ENCODE results near the gene CCDC91. TPM values are rescaled to one million over a fixed set of nuclear protein-coding genes. Genes with fewer than 3 reads are reported as not detected.

Gene CCDC91
- total RNA-seq, 6 experiments from 2014 or later = 10.0 to 21.5 (median 13.9) TPM

GRCh38 chr12:28421374-28421773 is 231.1 kb downstream of the CCDC91 start:
- no peak overlapping the region for H3K4me3 ChIP-seq
- H3K27ac ChIP-seq = no peak overlapping the region
- no CpG with 5 or more reads among the region's 1 CpG for WGBS (ENCODE audit: insufficient coverage, low coverage, low lambda C conversion rate, missing lambda C conversion rate)
- TF ChIP-seq POLR2A (IDR thresholded peaks at IDR 0.05) = no peak
- TF ChIP-seq, protein P1, sequence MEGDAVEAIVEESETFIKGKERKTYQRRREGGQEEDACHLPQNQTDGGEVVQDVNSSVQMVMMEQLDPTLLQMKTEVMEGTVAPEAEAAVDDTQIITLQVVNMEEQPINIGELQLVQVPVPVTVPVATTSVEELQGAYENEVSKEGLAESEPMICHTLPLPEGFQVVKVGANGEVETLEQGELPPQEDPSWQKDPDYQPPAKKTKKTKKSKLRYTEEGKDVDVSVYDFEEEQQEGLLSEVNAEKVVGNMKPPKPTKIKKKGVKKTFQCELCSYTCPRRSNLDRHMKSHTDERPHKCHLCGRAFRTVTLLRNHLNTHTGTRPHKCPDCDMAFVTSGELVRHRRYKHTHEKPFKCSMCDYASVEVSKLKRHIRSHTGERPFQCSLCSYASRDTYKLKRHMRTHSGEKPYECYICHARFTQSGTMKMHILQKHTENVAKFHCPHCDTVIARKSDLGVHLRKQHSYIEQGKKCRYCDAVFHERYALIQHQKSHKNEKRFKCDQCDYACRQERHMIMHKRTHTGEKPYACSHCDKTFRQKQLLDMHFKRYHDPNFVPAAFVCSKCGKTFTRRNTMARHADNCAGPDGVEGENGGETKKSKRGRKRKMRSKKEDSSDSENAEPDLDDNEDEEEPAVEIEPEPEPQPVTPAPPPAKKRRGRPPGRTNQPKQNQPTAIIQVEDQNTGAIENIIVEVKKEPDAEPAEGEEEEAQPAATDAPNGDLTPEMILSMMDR (IDR thresholded peaks at IDR 0.05) = no peak
- H3K27me3 ChIP-seq = no peaks in the 10 kb centered on the region
- intact Hi-C loops (cut with DNase I) = no loop called here
- no peaks in the 10 kb centered on the region for H3K36me3 ChIP-seq
- peaks cover 0 to 7% (median 0%) of the 10 kb centered on the region in 4 donors for H3K4me1 ChIP-seq
- no peak for DNase-seq
- no peaks in the 10 kb centered on the region for H3K9me3 ChIP-seq
- no peak for ATAC-seq

DNA sequence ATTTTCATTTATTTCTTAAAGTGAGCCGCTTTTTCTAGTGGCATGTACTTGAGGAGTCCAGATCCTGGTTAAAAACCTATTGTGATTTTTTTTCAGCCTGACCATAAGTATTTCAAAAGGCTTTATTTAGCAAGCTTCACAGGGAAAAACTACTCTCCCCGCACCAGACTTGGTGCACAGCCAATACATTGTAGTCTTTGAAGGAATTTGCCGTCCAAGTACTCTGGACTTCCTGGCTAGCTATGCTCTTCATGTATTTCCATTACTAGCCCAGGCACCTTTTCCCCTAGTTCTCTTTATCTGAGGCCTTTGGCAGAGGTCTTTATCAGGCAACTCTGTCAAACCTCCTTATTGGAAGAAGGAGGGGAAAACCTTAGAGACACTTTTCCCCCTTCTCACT is 234.7 kb downstream of the CCDC91 start:
- Histone ChIP-seq H3K27me3 (no peaks in the 10 kb centered on the region), H3K4me3 (no peak overlapping the region)

GRCh38 chr12:28425526-28425925 is 235.3 kb downstream of the CCDC91 start:
- DNase-seq = no peak
- Histone ChIP-seq H3K4me1 (peaks cover 0 to 7% (median 0%) of the 10 kb centered on the region in 4 donors), H3K4me3 (no peak overlapping the region), H3K36me3 (no peaks in the 10 kb centered on the region), H3K9me3 (no peaks in the 10 kb centered on the region), H3K27me3 (no peaks in the 10 kb centered on the region), H3K27ac (no peak overlapping the region)
- intact Hi-C loops (cut with DNase I) = no loop called here
- ATAC-seq = peak in 1 of 4 donors; percentile 16
- no peak for TF ChIP-seq POLR2A (IDR thresholded peaks at IDR 0.05)
- TF ChIP-seq, protein P1 (IDR thresholded peaks at IDR 0.05) = no peak

More for the DNA sequence above, 234.7 kb downstream of the CCDC91 start:
- DNase-seq = no peak
- Histone ChIP-seq H3K9me3 (no peaks in the 10 kb centered on the region), H3K27ac (no peak overlapping the region), H3K4me1 (peaks cover 0 to 7% (median 0%) of the 10 kb centered on the region in 4 donors), H3K36me3 (no peaks in the 10 kb centered on the region)
- 39% methylated on average over 3 of the region's 3 CpGs for WGBS (ENCODE audit: insufficient coverage, low coverage, low lambda C conversion rate, missing lambda C conversion rate)
- intact Hi-C loops (cut with DNase I) = no loop called here
- no peak for TF ChIP-seq POLR2A (IDR thresholded peaks at IDR 0.05)
- ATAC-seq = peak in 3 of 4 donors; percentile 54 to 71 (median 69)

GRCh38 chr12:28427046-28427445 is 236.8 kb downstream of the CCDC91 start:
- ATAC-seq (no peak), DNase-seq (no peak)
- TF ChIP-seq POLR2A (IDR thresholded peaks at IDR 0.05) = no peak
- TF ChIP-seq, protein P1 (IDR thresholded peaks at IDR 0.05) = no peak
- Histone ChIP-seq H3K4me1 (peaks cover 0 to 7% (median 0%) of the 10 kb centered on the region in 4 donors), H3K36me3 (no peaks in the 10 kb centered on the region), H3K27me3 (no peaks in the 10 kb centered on the region), H3K4me3 (no peak overlapping the region), H3K27ac (no peak overlapping the region), H3K9me3 (no peaks in the 10 kb centered on the region)
- intact Hi-C loops (cut with DNase I) = no loop called here
- WGBS (ENCODE audit: insufficient coverage, low coverage, low lambda C conversion rate, missing lambda C conversion rate) = 93% methylated on average over 2 of the region's 3 CpGs

- H3K36me3 ChIP-seq = no peaks in the 10 kb centered on the region
- intact Hi-C loops (cut with DNase I) = no loop called here
- no peak overlapping the region for H3K4me3 ChIP-seq
- WGBS (ENCODE audit: insufficient coverage, low coverage, low lambda C conversion rate, missing lambda C conversion rate) = 85% methylated on average over 3 of the region's 3 CpGs
- DNase-seq (no peak), ATAC-seq (no peak)
- H3K27ac ChIP-seq = no peak overlapping the region
- no peak for TF ChIP-seq POLR2A (IDR thresholded peaks at IDR 0.05)
- TF ChIP-seq, protein P1 (IDR thresholded peaks at IDR 0.05) = no peak
- no peaks in the 10 kb centered on the region for H3K4me1 ChIP-seq
- H3K9me3 ChIP-seq = no peaks in the 10 kb centered on the region
- H3K27me3 ChIP-seq = no peaks in the 10 kb centered on the region
Measured at GRCh38 chr12:28440081-28440608, 249.9 kb downstream of the CCDC91 start.
